H54 (cell line): Measurements from ENCODE around the gene ZNF865.

Source experiments
- DNase-seq: peaks from one replicate; pipeline ENCODE4 v3.0.0; 2011; ENCODE audit warnings: low spot score, mixed read lengths; ENCODE audit not compliant: insufficient read length
- FAIRE-seq: peaks from 3 replicates; lab custom pipeline; 2011; peaks lifted over from hg19 to GRCh38; lab: Jason Lieb, UNC
- POLR2A ChIP-seq: IDR thresholded peaks from 2 replicates; pipeline ENCODE4 v1.6.1; 2011; ENCODE audit warnings: low read depth, mild to moderate bottlenecking, low read length

Gene ZNF865

DNA sequence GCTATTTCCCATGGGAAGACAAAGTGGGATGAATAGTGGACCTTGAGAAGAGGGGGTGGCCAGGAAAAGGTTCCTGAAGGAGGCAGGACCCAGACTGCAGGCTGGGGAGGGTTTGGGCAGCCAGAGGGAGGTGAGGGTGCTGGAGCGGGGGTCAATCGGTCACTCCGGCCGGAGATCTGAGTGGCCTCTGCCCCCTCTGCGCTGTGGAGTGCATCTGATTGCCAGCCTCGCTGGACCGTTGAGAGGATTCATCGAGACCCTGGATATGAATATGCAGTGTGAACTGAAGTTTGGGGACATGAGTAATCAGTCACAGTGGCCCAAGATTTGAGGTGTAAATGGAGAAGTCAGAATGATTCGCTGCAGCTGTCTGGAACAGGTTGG is 29.9 kb downstream of the ZNF865 start:
- FAIRE-seq (no peak), DNase-seq (no peak)
- no peak for TF ChIP-seq POLR2A

DNA sequence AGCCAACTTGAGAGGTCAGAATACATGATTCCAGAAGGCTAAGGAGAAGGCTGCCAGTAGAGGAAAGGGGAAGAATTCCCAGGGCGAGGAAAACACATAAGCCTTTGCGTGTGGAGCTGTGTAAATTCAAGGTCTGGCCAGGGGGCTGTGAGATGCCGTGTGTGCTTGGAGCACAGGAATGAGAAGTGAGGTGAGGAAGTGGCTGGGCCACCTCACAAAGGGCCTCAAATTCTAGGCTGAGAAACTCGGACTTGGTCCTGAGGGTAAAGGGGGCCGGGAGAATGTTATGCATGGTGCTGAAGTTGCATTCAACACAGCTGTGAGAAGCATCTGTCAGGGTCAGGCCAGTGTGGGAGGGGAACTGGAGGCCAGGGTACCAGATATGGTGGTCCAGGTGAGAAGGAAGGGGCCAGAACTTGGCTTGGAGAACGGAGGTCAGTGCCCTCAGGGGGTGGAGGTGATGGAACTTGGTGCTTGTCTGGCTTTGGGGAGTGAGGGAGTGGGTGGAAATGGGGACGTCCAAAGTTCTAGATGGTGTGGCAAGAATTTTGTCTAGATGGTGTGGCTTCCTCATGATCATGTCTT is 30.5 kb downstream of the ZNF865 start:
- DNase-seq (no peak), FAIRE-seq (no peak)
- TF ChIP-seq POLR2A: no peak

DNA sequence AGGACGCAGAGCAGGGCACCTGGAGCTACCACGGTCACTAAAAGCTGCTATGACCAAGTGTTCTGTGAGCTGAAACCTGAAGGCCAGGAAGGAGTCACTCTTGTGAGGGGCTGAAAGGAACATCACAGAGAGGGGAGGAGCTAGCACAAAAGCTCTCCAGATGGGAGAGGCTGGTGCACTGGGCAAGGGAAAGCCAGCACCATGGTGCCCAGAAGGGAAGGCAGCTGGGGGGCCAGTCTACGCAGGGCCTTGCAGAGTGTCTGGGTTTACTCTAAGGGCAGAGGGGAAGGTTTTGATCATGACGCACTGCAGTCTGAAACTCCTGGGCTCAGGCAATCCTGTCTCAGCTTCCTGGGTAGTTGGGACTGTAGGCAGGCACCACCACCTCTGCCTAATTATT is 31.3 kb downstream of the ZNF865 start:
- no peak for DNase-seq
- no peak for TF ChIP-seq POLR2A
- FAIRE-seq: no peak

DNA sequence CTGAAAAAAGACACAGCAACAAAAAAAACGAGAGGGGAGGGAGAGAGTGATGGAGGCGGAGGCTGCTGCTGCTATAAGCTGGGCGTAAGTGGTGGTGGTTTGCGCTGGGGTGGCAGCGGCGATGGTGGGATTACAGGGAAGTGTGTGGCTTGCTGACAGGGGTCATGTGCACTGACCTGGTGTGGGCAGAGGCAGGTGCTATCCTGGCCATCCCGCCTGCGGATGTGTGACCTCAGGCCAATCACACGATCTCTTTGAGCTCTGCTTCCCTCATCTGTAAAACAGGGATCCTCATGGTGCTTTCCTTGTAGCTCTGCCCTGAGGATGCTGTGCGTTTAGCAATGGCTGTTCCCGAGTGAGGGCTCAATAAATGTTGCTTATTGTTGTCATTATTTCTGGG is 32.1 kb downstream of the ZNF865 start:
- TF ChIP-seq POLR2A: no peak
- FAIRE-seq: no peak
- DNase-seq: no peak

DNA sequence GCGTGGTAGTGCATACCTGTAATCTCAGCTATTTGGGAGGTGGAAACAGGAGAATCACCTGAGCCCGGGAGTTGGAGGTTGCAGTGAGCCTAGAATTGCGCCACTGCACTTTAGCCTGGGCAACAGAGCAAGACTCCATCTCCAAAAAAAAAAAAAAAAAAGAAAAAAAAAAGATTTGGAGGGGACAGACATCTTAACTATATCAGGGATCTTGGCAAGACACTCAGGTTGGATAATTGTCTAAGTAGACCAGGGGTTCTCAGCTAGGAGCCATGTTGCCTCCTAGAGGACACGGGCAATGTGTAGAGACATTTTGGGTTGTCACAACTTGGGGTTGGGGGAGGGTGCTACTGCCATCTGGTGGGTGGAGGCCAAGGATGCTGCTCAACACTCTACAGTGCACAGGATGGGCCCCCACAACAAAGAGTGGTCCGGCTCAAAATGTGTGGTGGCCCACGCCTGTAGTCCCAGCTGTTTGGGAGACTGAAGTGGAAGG is 33.5 kb downstream of the ZNF865 start:
- TF ChIP-seq POLR2A: no peak
- no peak for DNase-seq
- FAIRE-seq: no peak

DNA sequence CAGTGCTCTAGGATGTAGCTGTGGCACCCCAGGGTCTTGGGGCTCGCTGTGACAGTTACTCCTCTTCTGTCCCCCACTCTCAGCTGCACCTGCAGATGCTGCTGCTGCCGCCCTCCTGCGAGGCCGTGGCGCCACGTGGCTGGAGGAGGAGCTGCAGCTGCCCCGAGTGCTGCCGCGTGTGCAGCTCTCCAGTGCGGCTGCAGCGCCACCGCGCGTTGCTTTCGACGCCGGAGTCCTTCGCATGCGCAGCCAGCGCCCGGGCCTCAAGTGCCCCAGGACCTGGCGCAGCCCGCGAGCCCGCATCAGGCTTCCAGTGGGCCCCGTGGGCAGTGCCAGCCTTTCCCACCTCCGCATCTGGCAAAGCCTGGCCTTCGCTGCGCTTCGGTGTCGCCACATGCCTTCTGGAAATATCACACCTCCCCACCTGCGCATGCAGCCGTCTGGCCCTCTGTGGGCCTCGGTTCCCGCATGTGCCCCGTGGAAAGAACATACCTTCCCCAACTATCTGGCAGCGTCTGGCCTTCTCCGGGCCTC is 34.7 kb downstream of the ZNF865 start:
- DNase-seq (no peak), FAIRE-seq (no peak)
- TF ChIP-seq POLR2A: peak; percentile 35; the same call in 1 of the 2 replicates

DNA sequence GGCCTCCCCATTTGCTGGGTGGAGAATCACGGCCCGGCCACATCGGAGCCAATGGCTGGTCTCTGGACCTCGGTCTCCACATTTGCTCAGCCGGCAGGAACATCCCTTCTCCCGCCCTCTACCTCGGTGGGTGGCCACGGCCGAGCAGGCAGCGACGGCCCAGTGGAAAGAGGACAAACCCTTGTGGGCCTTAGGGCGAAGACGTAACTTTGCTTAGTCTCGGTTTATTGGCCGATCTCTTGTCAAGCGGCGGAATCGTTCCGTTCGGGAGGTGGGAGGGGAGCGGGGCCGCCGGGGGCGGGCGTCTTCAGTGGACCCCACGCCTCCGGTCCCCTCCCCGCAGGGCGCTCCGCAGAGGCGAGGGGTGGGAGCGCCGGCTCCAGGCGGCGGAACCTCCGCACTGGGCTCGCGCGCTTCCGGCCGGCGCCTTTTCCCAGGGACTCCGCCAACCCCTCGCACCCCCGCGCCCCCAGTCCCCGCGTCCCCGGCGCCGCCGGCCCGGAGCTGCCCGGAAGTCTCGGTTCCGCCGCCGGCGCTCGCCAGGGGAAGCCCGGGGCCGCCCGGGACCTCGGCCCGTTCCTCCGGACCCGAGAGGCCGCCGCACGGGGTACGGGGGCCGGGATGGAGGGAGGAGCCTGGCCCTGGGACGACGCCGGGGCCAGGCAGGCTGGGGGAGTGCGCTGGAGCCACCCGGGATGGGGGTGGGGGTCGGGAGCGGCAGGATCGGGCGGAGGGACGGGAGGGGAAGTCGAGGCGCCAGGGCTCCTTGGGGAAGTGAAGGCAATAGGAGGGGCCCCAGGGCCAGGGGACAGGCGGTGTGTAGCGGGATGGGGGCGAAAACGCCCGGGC is 35.4 kb downstream of the ZNF865 start, which contains the start of gene ZNF580:
Gene ZNF580, plus strand, starts transcription at position 426 of the 849 bp plus-strand sequence. CDS start 1,507 bp downstream, outside the sequence.
- peak; percentile 42; the same call in 1 of the 2 replicates for TF ChIP-seq POLR2A
- FAIRE-seq (no peak), DNase-seq (peak; percentile 94)

DNA sequence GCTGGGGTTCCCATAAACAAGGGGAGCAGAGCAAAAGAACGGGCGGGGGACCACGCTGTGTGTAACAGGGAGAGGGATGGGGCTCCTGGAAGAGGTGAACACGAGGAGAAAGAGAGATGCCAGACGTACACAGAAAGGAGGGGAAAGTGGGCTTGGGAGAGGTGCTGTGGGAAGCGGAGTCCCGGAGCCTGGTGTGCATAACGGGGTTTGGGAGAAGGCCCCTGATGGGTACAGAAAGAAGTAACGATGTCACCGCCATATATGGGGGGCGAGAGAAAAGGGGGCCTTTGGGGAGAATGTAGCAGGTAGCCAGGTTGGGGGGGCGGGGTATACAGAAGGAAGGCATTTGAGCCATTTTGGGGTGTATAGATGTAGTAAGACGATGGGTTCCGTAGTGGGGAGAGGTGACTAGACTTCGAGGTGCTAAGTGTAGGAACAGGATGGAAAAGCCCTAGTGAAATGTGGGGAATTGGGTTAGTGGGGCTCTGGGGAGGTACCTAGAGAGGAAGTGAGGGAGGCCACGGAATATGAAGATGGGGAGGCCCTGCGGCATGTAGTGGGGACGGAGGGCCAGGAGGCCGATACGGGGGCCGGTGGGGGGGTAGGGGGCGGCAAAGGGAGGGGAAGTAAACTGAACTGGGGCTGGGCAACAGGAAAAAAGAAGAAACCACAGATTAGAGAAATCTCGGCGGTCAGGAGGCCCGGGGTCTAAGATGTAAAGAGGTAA is 36.1 kb downstream of the ZNF865 start:
- FAIRE-seq (no peak), DNase-seq (peak; percentile 95)
- TF ChIP-seq POLR2A: peak; percentile 7; the same call in 1 of the 2 replicates

DNA sequence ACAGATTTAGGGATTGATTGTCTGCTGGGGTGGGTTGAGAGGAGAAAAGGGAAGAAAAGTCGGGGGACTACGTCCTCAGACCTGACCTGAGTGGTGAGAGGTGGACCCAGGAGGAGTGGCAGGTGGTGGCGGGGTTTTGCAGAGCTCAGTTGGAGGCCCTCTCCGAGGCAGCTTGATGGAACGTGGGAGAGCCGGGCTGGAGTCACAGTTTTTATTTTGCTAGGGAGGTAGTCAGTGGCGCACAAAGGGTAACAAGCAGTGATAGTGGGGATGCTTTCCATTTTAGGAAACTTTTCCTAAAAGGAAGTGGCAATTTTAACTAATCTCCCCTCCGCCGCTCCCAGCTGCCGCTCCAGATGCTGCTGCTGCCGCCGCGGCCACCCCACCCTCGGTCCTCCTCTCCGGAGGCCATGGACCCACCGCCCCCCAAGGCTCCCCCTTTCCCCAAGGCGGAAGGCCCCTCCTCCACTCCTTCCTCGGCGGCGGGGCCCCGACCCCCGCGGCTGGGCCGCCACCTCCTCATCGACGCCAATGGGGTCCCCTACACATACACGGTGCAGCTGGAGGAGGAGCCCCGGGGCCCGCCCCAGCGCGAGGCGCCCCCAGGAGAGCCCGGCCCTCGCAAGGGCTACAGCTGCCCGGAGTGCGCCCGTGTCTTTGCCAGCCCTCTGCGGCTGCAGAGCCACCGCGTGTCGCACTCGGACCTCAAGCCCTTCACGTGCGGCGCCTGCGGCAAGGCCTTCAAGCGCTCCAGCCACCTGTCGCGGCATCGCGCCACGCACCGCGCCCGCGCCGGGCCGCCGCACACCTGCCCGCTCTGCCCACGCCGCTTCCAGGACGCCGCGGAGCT is 36.9 kb downstream of the ZNF865 start:
- no peak; the same call in 1 of the 2 replicates for TF ChIP-seq POLR2A
- no peak for FAIRE-seq
- DNase-seq: peak; percentile 82

DNA sequence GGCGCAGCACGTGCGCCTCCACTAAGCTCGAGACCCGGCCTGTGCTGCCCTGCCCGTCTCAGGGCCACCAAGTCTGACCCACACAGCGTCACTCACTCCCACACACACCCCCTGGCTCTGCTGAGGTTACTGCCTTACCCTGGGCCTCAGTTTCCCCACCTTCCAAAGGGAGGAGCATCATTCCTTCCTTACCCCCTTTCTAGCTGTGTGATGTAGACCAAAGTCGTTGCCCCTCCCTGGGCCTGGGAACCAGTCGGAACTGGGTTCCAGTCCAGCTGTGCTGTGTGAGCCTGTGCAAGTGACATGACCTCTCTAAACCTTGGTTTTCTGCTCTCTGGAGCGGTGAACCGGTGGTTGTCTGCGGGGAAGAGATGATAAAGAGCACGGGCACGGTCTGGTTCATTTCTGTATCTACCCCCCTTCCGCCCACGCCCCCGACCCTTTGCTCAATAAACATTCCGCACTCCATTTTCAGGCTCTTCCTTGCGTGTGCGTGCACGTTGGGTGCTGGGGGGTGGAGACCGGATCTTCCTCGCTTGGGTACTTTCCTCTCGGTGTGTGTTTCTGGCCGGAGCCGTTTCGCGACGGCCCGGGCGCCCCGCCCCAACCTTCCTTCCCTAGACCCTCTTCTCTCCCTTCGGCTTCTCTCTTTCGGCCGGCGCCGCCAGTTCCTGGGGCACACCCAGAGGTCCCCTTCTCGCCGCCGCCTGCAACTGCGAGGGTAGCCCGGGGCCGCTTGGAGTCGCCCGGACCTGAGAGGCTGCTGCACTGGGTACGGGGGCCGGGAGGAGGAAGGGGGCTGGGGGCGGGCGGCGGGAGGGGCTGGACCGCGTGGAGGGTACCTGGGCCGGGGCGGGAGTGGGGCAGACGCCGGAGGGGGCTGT is 37.8 kb downstream of the ZNF865 start, which contains the start of gene ZNF581:
Gene ZNF581, plus strand, starts transcription at position 647 of the 884 bp plus-strand sequence. CDS start 923 bp downstream, outside the sequence.
- DNase-seq (peak; percentile 100), FAIRE-seq (no peak)
- peak; percentile 45 for TF ChIP-seq POLR2A

DNA sequence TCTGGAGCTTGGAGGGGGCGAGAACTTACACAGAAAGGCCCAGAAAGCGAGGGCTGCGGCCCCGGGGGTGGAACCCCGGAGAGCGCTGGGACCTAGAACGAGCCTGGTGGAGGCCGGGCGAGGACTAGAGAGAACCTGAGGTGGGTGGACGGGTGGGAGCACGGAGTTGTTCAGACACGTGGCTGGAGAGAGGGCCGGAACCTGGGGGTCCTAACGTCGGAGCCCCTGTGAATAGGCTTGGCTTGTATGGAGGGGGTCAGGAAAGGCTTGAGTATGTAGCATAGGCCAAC is 38.4 kb downstream of the ZNF865 start:
- DNase-seq (no peak), FAIRE-seq (no peak)
- TF ChIP-seq POLR2A: no peak
